Tibial artery (tissue), 4 donors: ENCODE data around the gene INTS14.

Experiments used
- DNase-seq, 2 donors: peaks; one replicate each; pipeline ENCODE4 v3.0.0-alpha.2; 2019
- H3K27ac ChIP-seq, 2 donors: fragments of 200-600 bp; sonication (generic) in 1 of 2; 1 replicate in 1 of 2; 2 replicates in 1 of 2; pipeline ENCODE4 v1.5.1; 2018 to 2019; ENCODE audit warnings: mild to moderate bottlenecking in 1 of 2
- H3K27me3 ChIP-seq, 2 donors: fragments of 200-600 bp; sonication (generic) in 1 of 2; one replicate each; pipeline versions ENCODE4 v1.5.1 to v1.6.0; 2016 to 2019
- H3K36me3 ChIP-seq, 3 donors: fragments of 200-600 bp; sonication (generic) in 2 of 3; one replicate each; pipeline ENCODE4 v1.5.1; 2016 to 2019; ENCODE audit warnings: mild to moderate bottlenecking in 2 of 3
- H3K4me1 ChIP-seq, 4 donors: fragments of 200-600 bp; sonication (generic) in 2 of 4; 1 replicate in 3 of 4; 2 replicates in 1 of 4; pipeline ENCODE4 v1.5.1; 2016 to 2019
- H3K4me3 ChIP-seq, 2 donors: fragments of 200-600 bp; sonication (generic) in 1 of 2; 1 replicate in 1 of 2; 2 replicates in 1 of 2; pipeline ENCODE4 v1.5.1; 2018 to 2019; ENCODE audit warnings: mild to moderate bottlenecking in 2 of 2
- H3K9me3 ChIP-seq, 3 donors: fragments of 200-600 bp; sonication (generic) in 1 of 3; one replicate each; pipeline ENCODE4 v1.5.1; 2016 to 2019
- CTCF ChIP-seq, 2 experiments: fragments of 200-600 bp in 1 of 2; fragments of 450-650 bp in 1 of 2; IDR thresholded peaks; one replicate each; pipeline ENCODE4 v1.5.1; 2017 to 2019; ENCODE audit warnings: antibody characterized with exemption in 2 of 2, mild to moderate bottlenecking in 1 of 2, moderate library complexity in 1 of 2
- intact Hi-C: fragments of 100-400 bp; cut with DNase I; formaldehyde crosslinking; loops from one replicate; pipeline ENCODE4 v1.15.0; 2023; ENCODE audit warnings: low total_unique reads

Gene INTS14

GRCh38 chr15:65630760-65631159, 19.8 kb upstream of the INTS14 start:
- TF ChIP-seq CTCF (IDR thresholded peaks at IDR 0.05), result no peak
- no peak overlapping the region for H3K27ac ChIP-seq
- H3K4me3 ChIP-seq, result no peak overlapping the region
- H3K9me3 ChIP-seq, result no peaks in the 10 kb centered on the region
- H3K36me3 ChIP-seq, result peaks cover 0 to 12% (median 8%) of the 10 kb centered on the region in 3 donors
- no peaks in the 10 kb centered on the region for H3K4me1 ChIP-seq
- H3K27me3 ChIP-seq, result no peaks in the 10 kb centered on the region
- no peak for DNase-seq
- intact Hi-C loops, result no loop called here

- no peak for DNase-seq
- H3K36me3 ChIP-seq, result peaks cover 9 to 24% (median 14%) of the 10 kb centered on the region in 3 donors
- H3K4me1 ChIP-seq, result no peaks in the 10 kb centered on the region
- no peaks in the 10 kb centered on the region for H3K9me3 ChIP-seq
- H3K4me3 ChIP-seq, result no peak overlapping the region
- H3K27me3 ChIP-seq, result no peaks in the 10 kb centered on the region
- H3K27ac ChIP-seq, result no peak overlapping the region
- TF ChIP-seq CTCF (IDR thresholded peaks at IDR 0.05), result no peak
- intact Hi-C loops, result no loop called here
Observed at GRCh38 chr15:65629548-65629947, 18.6 kb upstream of the INTS14 start.

- H3K4me1 ChIP-seq, result no peaks in the 10 kb centered on the region
- intact Hi-C loops, result no loop called here
- H3K36me3 ChIP-seq, result peaks cover 16 to 31% (median 19%) of the 10 kb centered on the region in 3 donors
- no peaks in the 10 kb centered on the region for H3K9me3 ChIP-seq
- H3K27me3 ChIP-seq, result no peaks in the 10 kb centered on the region
- no peak overlapping the region for H3K27ac ChIP-seq
- TF ChIP-seq CTCF (IDR thresholded peaks at IDR 0.05), result no peak
- DNase-seq, result no peak
- no peak overlapping the region for H3K4me3 ChIP-seq
Observed at GRCh38 chr15:65626856-65627255, 15.9 kb upstream of the INTS14 start.

GRCh38 chr15:65623103-65623502, 12.2 kb upstream of the INTS14 start:
- no peak overlapping the region for H3K4me3 ChIP-seq
- H3K27ac ChIP-seq, result no peak overlapping the region
- H3K36me3 ChIP-seq, result peaks cover 16 to 38% (median 19%) of the 10 kb centered on the region in 3 donors
- H3K9me3 ChIP-seq, result no peaks in the 10 kb centered on the region
- DNase-seq, result no peak
- no peaks in the 10 kb centered on the region for H3K27me3 ChIP-seq
- H3K4me1 ChIP-seq, result no peaks in the 10 kb centered on the region
- intact Hi-C loops, result no loop called here
- no peak for TF ChIP-seq CTCF (IDR thresholded peaks at IDR 0.05)

- Histone ChIP-seq H3K27ac (no peak within 1 kb of the TSS), H3K36me3 (peaks cover 16 to 35% (median 19%) of the 10 kb centered on the region in 3 donors), H3K27me3 (no peaks in the 10 kb centered on the region), H3K4me1 (no peaks in the 10 kb centered on the region), H3K4me3 (no peak within 1 kb of the TSS), H3K9me3 (no peaks in the 10 kb centered on the region)
- no peak for TF ChIP-seq CTCF (IDR thresholded peaks at IDR 0.05)
- no peak for DNase-seq
- intact Hi-C loops, result no loop called here
Observed at GRCh38 chr15:65621638-65622037, 10.7 kb upstream of the INTS14 start, which contains the start of gene SLC24A1. SLC24A1 (plus strand) TSS chr15:65621938; CDS start chr15:65624081, 2,143 bp downstream.

- no peak for DNase-seq
- intact Hi-C loops, result no loop called here
- Histone ChIP-seq H3K4me1 (no peaks in the 10 kb centered on the region), H3K4me3 (no peak overlapping the region), H3K9me3 (no peaks in the 10 kb centered on the region), H3K27me3 (no peaks in the 10 kb centered on the region), H3K27ac (no peak overlapping the region), H3K36me3 (peaks cover 12 to 27% (median 16%) of the 10 kb centered on the region in 3 donors)
- no peak for TF ChIP-seq CTCF (IDR thresholded peaks at IDR 0.05)
Observed at GRCh38 chr15:65620833-65621232, 9.9 kb upstream of the INTS14 start.
